Stimulated activated CD8-positive, alpha-beta memory T cell treated with anti-CD3 and anti-CD28 coated beads, Interleukin-15, amount 100 ng/mL, for 48 hours (primary cell): Measurements from ENCODE around the gene MEX3A.
"Not testable (repeated sequence)": the region's sequence is repeated elsewhere in the genome, so short reads cannot be mapped to it uniquely, and the experiment has no call there.

Experiments used
- DNase-seq, 2 donors: peaks; one replicate each; pipeline ENCODE4 v3.0.0-alpha.2; 2020; ENCODE audit warnings: low read depth in 2 of 2

Gene MEX3A

GRCh38 chr1:156082309-156083091, at the start of gene MEX3A:
MEX3A (minus strand) TSS chr1:156082465; CDS start chr1:156081998, 467 bp downstream.
- DNase-seq, result peak in 1 of 2 donors; percentile 42

GRCh38 chr1:156130578-156130942, 48.3 kb upstream of the MEX3A start:
- DNase-seq, result no peak

DNA sequence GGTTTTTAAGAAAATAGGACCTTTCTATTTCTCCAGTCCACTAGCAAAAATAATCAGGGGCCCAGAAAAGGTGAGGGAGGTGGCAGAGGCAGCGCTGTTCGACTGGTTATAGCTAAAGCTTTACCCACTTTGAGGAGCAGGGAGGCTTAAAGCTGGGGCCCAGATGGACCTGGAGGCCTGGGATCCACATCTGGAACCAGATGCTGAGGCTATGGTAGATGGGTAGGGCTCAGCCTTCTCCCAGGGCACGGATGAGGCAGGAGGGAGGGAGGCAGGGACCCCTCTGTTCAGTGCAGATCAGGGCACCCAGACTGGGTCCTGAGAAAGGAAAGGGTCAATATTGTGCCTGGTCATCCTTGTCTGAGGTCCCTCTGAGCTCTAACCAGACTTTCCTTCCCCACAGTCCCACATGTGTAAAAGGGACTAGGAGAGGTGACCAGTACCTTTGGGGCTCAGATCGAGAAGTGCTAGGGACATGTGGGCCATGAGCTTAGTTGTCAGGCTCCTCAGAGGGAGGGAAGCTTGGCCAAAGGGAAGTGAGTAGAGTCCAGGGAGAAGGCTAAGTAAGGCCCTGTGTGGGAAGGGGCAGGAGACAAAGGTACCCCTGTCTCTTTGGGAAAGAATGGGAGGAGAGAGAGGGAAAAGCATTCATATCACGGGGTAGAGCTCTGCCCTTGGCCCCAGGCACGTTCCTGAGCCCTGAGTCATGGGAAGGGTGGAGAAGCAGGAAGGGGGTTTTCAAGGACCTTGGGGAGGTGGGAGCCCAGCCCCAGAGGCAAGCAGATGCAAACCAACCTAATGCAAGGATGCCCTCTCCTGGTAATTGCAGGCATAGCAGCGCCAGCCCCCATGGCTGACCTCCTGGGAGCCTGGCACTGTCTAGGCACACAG, 47.7 kb upstream of the MEX3A start:
- peak; percentile 62 to 67 for DNase-seq

- DNase-seq, result no peak
Measured at GRCh38 chr1:156128654-156129597, 46.7 kb upstream of the MEX3A start.

DNA sequence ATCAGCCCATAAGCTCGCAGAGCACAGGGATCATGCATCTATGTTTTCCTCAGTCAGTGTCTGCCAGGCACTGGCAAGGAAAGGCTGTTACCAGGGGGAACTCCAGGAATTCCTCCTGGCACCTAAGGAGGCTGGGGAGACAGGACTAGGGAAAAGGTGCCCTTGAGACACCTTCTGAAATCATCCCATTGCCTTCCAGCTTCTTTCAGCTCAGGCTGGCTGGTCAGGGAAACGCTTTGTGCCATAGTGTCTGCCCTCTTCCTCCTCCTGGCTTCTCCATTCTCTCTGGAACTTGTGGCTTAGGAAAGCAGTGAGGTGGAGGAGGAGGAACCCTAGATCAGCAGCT, 46.0 kb upstream of the MEX3A start:
- DNase-seq, result no peak

GRCh38 chr1:156126630-156127534, 44.6 kb upstream of the MEX3A start:
- DNase-seq, result peak; percentile 85 to 88

DNA sequence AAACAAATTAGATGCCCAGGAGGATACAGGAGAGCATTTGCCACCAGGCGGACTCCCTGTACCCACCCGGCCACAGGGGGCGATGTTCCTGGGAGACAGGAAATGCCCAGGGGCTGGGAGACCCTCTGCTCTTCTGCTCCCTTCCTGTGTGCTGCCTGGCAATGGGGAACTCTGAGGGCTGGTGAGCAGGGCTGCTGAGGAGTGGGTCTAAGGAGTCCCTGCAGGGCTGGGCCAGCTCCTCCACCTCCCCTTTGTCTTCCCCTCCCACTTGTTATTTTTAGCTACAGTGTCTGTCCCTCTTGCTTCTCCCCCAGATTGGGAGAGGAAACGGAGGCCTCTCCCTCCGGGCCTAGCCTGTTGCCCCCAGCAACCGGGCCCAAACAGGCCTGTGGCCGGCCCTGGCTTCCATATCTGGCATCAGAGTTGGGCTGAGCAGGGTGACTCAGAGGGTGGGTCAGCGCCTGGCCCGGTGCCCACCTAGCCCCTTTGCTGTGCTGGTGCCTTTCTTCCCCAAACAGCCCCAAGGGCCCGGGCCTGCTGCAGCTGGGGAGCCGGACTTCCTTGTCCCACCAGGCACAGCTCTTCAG, 43.9 kb upstream of the MEX3A start:
- peak; percentile 72 to 80 for DNase-seq

GRCh38 chr1:156125544-156125943, 43.3 kb upstream of the MEX3A start:
- DNase-seq, result not testable (repeated sequence)

DNA sequence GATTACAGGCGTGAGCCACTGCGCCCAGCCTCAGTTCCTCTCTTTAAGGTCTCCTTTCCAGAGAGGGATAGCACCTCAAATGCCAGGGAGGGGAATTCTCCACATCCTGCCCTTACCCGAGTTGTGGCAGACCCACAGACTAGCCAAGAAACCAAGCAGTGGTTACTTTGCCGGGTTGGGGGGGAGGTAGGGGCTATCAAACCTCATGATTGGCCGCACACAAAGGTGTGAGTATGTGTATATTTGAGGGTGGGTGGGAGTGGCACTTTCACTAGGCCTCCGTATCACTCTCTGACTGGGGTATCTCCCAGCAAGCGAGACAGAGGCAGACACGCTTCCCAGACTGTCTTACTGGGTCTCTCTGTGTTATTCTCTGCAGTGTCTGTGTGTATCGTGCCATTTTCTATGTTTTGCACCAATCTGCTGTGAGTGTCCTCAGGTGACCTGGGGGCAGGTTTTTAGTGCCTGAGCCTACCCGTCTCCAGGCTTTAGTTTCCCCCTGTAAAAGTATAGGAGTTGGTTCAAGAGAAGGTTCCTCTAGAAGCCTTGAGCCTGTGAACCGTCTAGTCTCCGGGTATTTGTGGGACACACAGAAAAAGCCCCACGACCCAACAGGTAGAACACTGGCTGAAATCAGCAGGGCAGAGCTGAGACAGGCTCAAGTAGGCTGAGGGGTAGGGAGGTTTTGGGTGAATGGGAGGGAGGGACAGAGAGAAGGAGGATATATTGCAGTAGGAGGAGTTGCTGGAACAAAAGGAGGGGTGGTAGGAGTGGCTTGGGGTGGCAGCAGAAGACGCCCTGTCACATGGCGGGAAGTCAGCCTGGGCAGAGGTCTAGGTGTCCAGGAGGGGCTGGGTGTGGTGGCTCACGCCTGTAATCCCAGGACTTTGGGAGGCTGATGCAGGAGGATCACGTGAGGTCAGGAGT, 42.6 kb upstream of the MEX3A start:
- DNase-seq, result no peak

DNA sequence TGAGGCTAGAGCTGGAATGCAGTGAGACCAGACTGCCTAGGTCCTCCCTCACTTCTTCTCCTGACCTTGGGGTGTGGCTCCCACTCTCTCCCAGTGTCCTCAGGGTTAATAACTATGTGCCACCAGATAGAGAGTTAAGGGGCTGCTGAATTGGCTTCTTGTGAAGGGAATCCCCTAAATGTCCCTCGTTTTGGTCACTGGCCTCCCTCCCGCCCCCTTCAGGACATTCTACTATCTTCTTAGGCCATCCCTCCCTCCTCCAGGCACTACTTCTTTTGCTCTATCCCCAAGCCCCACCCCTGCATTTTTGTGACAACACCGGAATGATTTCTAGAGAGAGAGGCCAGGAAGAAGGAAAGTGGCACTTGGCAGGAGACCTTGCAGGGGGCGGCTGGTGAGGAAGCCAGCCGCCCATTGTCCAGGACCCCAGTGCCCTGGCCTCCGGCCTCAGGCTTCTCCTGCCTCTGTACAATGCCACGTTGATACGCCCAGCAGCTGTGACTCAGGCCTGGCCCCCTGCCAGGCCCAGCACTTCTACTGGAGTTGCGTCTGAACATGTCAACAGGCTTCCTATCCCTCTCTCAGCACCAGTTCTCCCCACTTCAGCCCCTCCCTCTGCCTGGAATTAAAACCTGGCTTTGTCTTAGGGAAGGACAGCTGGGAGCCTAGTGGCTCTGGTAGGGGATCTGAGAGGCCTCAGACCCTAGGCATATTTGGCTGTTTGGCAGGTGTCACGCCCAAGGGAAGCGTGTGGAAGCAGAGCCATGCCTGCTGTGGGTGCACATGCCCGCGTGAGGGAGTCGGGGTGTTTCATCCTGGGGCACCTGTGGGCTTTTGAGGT, 41.3 kb upstream of the MEX3A start:
- DNase-seq, result no peak

- no peak for DNase-seq
Measured at GRCh38 chr1:156122519-156123355, 40.5 kb upstream of the MEX3A start.

DNA sequence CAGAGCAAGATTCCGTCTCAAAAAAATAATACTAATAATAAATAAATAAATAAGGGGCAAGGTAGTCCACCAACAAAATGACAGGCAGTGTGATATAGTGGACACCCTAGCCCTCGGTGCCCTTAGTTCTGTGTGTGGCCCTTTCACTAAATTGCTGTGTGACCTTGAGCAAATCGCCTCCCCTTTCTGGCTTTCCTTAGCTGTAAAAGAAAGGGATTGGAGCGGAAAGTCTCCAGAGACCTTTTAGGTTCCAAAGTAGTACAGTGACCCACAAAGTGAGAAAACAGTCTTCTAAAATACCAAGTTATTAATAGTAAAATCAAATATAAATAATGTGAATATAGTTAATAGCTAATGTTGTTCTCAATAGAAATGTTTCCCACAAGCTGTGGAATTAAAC, 39.8 kb upstream of the MEX3A start:
- DNase-seq, result no peak

DNA sequence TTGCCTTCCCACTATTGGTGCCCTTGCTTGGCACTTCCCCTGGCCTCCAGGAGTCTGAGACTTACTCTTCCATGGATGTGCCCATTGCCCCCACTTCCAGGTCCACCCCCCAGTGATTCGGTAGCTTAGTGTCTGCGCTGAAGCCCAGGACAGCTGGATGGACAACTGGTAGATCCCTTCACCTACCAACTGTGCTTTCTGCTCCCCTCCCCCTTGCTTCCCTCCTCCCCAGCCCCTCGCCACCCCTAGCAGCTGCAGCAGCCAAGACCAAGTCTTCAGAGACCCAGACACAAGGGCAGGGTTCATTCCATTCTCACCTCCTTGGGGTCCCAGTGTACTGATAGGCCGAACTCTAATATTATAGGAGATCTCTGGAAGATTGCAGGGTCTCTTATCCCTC, 39.2 kb upstream of the MEX3A start:
- no peak for DNase-seq

GRCh38 chr1:156121005-156121404, 38.7 kb upstream of the MEX3A start:
- DNase-seq, result not testable (repeated sequence)

GRCh38 chr1:156120318-156120717, 38.1 kb upstream of the MEX3A start:
- no peak for DNase-seq

DNA sequence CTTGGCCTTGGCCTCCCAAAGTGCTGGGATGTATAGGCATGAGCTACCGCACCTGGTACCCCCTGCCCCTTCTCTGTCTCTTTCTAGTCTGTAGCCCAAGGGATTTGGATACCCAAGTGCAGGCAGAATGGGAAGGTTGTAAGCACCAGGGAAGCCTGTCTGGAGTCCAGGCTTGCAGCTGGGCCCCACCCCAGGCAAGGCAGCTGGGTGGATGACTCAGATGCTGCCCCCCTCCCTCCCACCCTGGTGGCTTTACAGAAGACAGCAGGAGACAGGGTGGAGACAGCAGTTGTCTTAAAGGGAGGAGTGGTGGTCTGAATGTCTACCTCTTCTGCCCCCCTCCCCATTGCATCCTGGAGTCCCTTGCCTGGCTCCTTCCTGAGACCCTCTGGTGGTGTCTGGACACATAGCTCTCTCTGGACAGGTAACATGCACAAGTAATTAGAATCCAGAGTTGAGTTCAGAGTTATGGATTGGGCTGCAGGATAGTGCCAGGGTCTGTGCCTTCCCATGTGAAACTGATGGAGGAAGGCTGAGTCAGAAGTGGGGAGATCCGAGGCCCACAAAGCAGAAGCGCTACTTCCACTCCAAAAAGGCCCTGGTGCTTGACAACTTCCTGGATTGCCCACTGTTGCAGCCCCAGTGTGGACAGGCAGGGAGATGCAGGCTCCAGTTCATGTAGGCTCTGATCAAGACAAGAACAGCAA, 37.4 kb upstream of the MEX3A start:
- no peak for DNase-seq
